Kidney capillary endothelial cell (primary cell): ENCODE data around the gene TNFAIP3.
A peak's percentile ranks its signal among the peaks of the same experiment; 100 is the strongest.
"Not testable (repeated sequence)": the region's sequence is repeated elsewhere in the genome, so short reads cannot be mapped to it uniquely, and the experiment has no call there.

Source experiments
- DNase-seq: peaks from one replicate; pipeline ENCODE4 v3.0.0-alpha.2; 2018; ENCODE audit warnings: low spot score

The TNFAIP3 gene

GRCh38 chr6:137866914-137867684 is at the start of gene TNFAIP3:
Gene TNFAIP3, plus strand, starts transcription at chr6:137867259. Its CDS starts 3,969 bp downstream, at chr6:137871228.
- peak; percentile 94 for DNase-seq

- no peak for DNase-seq
Measured at GRCh38 chr6:137818440-137818839, 48.6 kb upstream of the TNFAIP3 start.

- DNase-seq, result no peak
Measured at GRCh38 chr6:137819740-137820139, 47.3 kb upstream of the TNFAIP3 start.

GRCh38 chr6:137820425-137820824 is 46.6 kb upstream of the TNFAIP3 start:
- DNase-seq, result no peak

GRCh38 chr6:137820952-137821351 is 46.1 kb upstream of the TNFAIP3 start:
- DNase-seq, result no peak

GRCh38 chr6:137821491-137821890 is 45.6 kb upstream of the TNFAIP3 start:
- no peak for DNase-seq

GRCh38 chr6:137823826-137824555 is 43.1 kb upstream of the TNFAIP3 start:
- DNase-seq, result no peak

GRCh38 chr6:137824556-137824879 is 42.5 kb upstream of the TNFAIP3 start:
- DNase-seq, result no peak

- no peak for DNase-seq
Measured at GRCh38 chr6:137824896-137825295, 42.2 kb upstream of the TNFAIP3 start.

- no peak for DNase-seq
Measured at GRCh38 chr6:137827411-137827940, 39.6 kb upstream of the TNFAIP3 start.

GRCh38 chr6:137827977-137828810 is 38.9 kb upstream of the TNFAIP3 start:
- no peak for DNase-seq

- DNase-seq, result no peak
Measured at GRCh38 chr6:137829641-137830083, 37.4 kb upstream of the TNFAIP3 start.

- no peak for DNase-seq
Measured at GRCh38 chr6:137830511-137830911, 36.5 kb upstream of the TNFAIP3 start.

GRCh38 chr6:137832110-137832509 is 34.9 kb upstream of the TNFAIP3 start:
- no peak for DNase-seq

- DNase-seq, result no peak
Measured at GRCh38 chr6:137834508-137834907, 32.6 kb upstream of the TNFAIP3 start.

- DNase-seq, result no peak
Measured at GRCh38 chr6:137836788-137837187, 30.3 kb upstream of the TNFAIP3 start.

- not testable (repeated sequence) for DNase-seq
Measured at GRCh38 chr6:137838090-137838489, 29.0 kb upstream of the TNFAIP3 start.

- DNase-seq, result not testable (repeated sequence)
Measured at GRCh38 chr6:137838597-137838996, 28.5 kb upstream of the TNFAIP3 start.

- DNase-seq, result no peak
Measured at GRCh38 chr6:137839076-137839475, 28.0 kb upstream of the TNFAIP3 start.

GRCh38 chr6:137840252-137840651 is 26.8 kb upstream of the TNFAIP3 start:
- DNase-seq, result no peak

GRCh38 chr6:137843211-137843610 is 23.8 kb upstream of the TNFAIP3 start:
- no peak for DNase-seq

GRCh38 chr6:137844327-137844726 is 22.7 kb upstream of the TNFAIP3 start:
- DNase-seq, result not testable (repeated sequence)
